Central memory CD4-positive, alpha-beta T cell (primary cell): Measurements from ENCODE around the gene MRPS9.

Experiments used
- DNase-seq: peaks from one replicate; pipeline ENCODE4 v3.0.0; 2022
- total RNA-seq, 3 experiments: gene quantifications; one replicate each; lab custom pipeline; 2026; lab: John Stamatoyannopoulos, UW

Gene MRPS9
- 16.8 to 67.1 (median 35.0) reads per million in 3 experiments for total RNA-seq

DNA sequence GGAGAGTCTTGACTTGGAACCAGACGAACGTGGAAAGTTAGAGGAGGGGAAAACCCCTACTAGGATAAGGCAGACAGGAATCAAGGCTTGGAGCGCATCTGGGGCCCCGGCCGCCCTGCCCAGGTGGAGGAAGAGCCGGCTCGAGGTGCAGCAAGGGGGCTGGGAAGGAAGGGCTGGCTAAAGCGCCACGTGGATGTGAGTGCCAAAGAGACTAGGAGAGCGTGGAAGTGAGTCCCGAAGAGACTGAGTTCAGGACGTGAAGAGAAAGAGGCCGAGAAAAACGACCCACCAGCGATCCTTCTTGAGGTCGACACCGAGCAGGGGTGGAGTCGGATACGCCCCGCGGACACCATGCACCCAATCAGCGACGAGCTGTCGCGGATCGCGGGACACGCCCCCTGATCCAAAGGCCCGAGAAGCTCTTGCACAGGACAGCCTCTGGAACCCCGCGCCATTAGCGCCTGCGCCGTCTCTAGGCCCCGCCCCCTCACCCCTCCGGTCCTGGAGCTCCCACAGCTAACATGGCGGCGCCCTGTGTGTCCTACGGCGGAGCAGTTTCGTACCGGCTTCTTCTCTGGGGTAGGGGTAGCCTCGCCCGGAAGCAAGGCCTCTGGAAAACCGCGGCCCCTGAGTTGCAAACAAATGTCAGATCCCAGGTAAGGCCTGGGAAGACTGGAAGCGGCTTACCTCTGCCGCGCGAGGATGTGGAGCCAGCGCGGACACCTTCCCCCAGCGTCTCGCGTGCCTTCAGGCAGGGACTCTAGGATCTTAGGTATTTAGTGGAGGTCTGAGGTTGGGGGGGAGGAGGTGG lies at the start of gene MRPS9:
TSS of gene MRPS9 (plus strand) at position 498 of the 811 bp plus-strand sequence. CDS start at position 522, 24 bp downstream.
- DNase-seq = peak; percentile 96

GRCh38 chr2:105005181-105005951 lies 32.5 kb upstream of the MRPS9 start:
- no peak for DNase-seq

GRCh38 chr2:105007367-105007766 lies 30.5 kb upstream of the MRPS9 start:
- no peak for DNase-seq

GRCh38 chr2:105032476-105032875 lies 5.4 kb upstream of the MRPS9 start:
- no peak for DNase-seq

DNA sequence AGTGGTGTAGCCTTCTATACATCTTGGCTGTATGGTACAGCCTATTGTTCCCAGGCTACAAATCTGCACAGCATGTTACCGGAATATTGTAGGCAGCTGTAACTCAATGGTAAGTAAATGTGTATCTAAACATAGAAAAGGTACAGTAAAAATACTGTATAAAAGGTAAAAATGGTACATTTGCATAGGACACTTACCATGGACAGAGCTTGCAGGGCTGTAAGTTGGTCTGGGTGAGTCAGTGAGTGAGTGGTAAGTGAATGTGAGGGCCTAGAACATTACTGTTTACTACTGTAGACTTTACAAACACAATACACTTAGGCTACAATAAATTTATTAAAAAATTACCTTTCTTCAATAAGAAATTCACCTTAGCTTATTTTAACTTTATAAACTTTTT lies 3.7 kb upstream of the MRPS9 start:
- DNase-seq = no peak

GRCh38 chr2:105038383-105039061 lies 653 bp downstream of the MRPS9 start:
- DNase-seq = peak; percentile 0

DNA sequence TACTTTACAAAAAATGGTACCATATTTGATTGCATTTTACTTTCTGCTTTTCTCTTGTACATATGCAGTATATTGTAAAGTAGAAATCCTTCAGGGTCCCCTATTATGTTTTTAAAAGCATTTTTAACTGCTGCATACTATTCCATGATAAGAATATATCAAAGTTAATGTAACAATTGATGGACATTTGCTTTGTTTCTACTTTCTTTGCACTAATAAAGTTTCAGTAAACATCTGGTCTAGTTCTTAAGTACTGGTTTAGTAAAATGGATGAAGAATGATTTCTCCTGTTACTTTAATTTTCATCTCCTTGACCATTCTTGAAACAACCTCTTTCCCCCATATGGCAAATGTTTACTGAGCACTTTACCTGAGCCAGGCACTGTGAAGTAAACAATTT lies 1.7 kb downstream of the MRPS9 start:
- DNase-seq = no peak

DNA sequence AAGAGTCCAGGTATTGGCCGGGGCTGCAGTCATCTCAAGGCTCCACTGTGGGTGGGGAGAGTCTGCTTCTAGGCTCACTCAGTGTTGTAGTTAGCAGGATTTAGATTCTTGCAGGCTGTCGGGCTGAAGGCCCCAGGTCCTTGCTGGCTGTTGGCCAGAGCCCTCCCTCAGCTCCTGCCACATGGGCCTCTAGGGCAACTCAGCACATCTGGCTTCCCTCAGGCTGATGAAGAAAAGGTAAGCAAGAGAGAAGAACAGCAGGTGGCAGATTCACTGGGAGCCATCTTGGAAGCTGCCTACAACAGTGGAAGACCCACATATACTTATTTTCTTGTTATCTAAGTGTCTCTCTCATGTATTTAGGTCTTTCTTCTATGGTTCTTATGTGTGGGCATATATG lies 4.3 kb downstream of the MRPS9 start:
- no peak for DNase-seq

DNA sequence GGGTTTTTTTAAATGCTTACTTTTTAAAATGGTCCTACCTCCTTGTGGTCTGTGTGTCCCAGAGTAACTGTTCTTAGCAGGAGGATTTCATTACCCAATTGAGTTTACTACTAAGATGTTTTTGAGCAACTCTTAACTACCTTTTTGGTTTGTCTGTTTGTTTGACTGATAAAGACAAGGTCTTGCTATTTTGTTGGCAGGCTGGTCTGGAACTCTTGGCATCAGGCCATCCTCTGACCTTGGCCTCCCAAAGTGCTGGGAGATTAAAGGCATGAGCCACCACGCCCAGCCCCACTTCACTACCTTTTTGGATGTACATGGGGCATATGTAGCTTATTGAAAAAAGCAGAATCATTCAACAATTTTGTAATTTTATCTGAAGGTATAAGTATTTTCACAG lies 14.9 kb downstream of the MRPS9 start:
- DNase-seq = no peak

- DNase-seq = no peak
Measured at GRCh38 chr2:105055613-105056012, 17.7 kb downstream of the MRPS9 start.

DNA sequence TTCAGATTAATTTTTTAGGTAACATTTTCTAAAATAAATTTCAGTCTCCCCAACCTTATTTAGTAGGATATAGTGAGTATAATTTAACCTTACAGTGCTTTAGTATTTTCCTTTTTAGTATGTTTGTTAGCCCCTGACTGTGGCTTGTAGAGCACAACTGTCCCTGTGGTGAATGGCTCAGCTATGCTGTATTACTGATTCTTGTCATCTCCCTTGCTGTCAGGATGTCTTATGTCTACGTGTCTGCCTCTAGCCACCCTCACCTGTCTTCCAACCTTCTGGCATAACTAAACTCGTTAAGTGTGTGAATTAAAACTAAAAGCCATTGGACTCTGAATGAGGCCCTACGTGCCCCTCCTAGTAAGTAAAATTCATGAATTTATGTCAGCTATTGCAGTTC lies 18.4 kb downstream of the MRPS9 start:
- no peak for DNase-seq

DNA sequence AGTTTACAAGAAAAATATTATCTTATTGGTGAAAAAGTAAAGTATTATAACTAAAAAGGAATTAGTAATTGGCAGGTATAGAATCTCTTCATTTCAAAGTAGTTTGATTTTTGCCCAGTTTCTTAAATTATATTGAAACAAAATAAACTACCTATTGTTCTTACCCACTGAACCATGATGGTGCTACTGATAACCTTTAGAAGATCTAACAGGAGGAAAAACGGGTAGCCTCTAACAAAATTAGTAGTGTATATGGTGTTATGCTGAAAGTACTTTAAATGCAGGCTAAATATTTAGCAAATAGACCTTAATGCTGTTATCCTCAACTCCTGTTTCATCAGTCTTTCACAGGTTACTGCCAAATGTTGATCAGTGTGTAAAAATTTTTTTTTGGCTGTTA lies 19.1 kb downstream of the MRPS9 start:
- DNase-seq = no peak

DNA sequence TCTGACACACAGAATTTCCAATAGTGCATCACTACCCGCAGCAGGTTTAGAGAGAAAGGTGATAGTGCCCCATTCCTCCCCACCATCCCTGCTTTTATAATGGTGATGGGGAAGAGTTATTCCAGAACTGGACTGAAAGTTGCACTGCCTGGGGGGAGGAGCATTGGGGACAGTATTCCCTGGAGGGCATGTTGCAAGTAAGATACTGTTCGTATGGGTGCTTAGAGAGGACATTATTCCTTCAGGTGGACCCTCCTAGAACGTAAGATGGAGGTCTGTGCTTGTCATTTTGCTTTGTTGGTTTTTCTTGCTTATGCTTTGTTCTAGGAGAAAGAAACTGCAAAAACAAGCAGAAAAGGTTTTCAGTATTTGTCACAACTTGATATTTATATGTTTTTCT lies 23.7 kb downstream of the MRPS9 start:
- DNase-seq = no peak

DNA sequence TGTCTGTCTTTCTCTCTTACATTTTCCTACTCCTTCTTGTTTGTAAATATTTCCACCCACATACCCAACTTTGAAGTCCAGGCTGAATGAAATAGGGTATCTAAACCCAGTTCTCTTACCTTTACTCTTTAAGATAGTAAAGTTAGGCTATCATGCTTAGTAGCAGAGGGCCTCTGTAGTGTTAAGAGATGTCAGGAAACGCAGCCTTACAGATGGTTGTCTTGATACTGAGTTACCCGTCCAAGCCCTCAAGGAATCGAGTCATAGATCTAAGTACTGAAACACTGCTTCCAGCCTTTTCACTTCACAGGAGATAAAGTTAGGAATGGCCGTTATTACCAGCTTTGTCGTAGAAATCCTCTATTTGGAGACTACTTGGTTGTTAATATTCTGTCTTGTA lies 24.3 kb downstream of the MRPS9 start:
- DNase-seq = no peak

GRCh38 chr2:105068387-105068786 lies 30.5 kb downstream of the MRPS9 start:
- DNase-seq = no peak

DNA sequence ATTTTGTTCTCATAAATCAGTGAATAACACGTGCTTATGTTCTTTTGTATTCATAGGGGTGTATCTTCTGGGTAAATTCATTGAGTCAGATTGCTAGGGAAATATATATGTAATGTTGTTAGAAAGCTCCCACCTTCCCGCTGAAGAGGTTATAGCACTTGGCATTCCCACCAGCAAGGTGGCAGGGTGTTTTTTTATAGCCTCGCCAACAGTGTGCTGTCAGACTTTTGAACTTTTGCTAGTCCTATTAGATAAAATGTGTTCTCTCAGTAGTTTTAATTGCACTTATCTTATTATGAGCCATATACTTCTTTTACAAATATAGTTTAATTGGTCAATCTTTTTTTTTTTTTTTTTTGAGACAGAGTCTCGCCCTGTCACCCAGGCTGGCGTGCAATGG lies 31.0 kb downstream of the MRPS9 start:
- DNase-seq = no peak

DNA sequence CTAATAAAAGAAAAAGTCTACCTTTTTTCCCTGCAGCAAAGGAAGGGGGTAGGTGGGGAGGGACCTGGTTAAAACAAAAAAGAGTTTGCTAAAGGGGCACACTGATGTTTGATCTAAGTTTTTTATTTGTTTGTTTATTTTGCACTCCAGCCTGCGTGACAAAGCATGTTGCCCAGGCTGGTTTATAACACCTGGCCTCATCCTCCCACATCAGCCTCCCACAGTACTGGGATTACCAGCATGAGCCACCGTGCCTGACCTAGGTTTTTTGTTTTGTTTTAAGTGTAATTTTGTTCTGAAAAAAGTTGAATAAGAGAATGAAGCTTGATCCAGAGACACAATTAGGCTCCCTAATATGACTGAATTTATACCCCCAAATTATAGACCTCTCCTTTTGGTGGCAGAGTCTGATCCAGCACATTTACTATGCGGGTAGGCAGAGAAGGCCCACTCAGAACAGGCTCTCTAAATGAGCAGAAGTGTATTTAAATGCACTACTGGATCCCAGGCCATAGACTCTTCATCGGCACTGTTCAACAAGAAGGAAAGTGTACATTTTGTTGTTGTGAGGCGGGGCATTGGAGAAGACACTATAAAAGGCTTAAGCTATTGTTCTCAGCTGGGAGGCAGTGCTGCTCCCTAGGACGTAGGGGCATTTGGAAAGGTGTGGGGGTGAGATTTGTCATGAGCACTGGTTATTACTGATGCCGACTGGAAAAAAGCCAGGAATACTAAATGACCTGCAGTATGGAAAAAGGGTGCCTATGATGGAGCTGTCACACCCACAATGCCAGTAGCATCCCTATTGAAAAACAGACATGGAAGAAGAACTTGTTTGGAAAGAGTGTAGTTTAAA lies 32.4 kb downstream of the MRPS9 start:
- DNase-seq = no peak

DNA sequence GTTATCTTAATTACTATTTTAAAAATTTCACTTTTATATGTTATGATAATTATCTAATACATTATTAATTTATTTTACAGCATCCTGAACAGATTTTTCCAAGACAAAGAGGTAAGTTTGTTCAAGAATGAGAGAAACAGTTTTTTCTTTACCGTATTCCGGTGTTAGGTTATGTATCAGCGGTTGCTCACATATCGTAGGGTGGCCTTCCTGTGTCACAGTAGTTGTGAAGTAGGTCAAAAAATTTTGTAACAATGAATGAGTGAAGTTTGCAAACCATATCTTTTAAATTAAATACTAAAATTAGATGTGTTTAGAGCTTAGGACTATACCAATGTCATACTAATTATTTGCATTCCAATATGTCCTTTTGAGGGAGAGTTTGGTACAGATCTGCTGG lies 33.5 kb downstream of the MRPS9 start:
- DNase-seq = no peak

GRCh38 chr2:105072039-105072438 lies 34.2 kb downstream of the MRPS9 start:
- no peak for DNase-seq

DNA sequence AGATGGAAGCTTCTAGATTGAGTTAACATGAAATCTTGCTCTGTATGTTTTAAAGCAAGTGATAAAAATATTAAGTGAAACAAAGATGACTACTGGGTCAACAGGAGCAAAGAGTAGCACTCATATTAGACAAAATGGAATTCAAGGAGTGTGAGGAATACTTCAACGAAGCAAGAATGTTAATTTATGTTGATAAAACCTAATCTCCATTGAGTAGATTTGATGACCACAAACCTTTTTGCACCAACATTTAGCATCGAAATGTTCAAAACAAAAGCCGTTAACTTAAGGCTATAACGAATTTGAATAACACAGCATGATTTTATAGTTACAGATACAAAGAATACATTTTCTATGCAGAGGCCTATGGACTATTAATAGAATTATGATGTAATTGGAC lies 35.7 kb downstream of the MRPS9 start:
- no peak for DNase-seq

- DNase-seq = no peak
Measured at GRCh38 chr2:105076121-105076520, 38.3 kb downstream of the MRPS9 start.

GRCh38 chr2:105078906-105079495 lies 41.1 kb downstream of the MRPS9 start:
- DNase-seq = no peak
